HepG2 (cell line): Measurements from ENCODE around the gene PTGES3. TPM values are rescaled to one million over a fixed set of nuclear protein-coding genes. Genes with fewer than 3 reads are reported as not detected.
A peak's percentile ranks its signal among the peaks of the same experiment; 100 is the strongest.

Experiments used
- GABPA ChIP-seq, 2 experiments: IDR thresholded peaks; 2 replicates each; pipeline ENCODE4 v1.6.1; 2011 to 2016; ENCODE audit warnings: low read depth in 2 of 2, low read length in 1 of 2, missing biosample characterization in 1 of 2, missing genetic modification characterization in 1 of 2
- GABPB1 ChIP-seq: IDR thresholded peaks from 2 replicates; pipeline ENCODE4 v1.6.1; 2016; ENCODE audit warnings: mild to moderate bottlenecking, missing genetic modification reagents, moderate library complexity, missing compliant biosample characterization
- GATAD2A ChIP-seq: IDR thresholded peaks from 2 replicates; pipeline ENCODE4 v1.6.1; 2016
- IRX3 ChIP-seq: sonication (generic); formaldehyde crosslinking; IDR thresholded peaks from 2 replicates; pipeline ENCODE4 v1.8.1; 2023; ENCODE audit warnings: mild to moderate bottlenecking, low read depth, missing genetic modification reagents, borderline replicate concordance
- MXD4 ChIP-seq: IDR thresholded peaks from 2 replicates; pipeline ENCODE4 v1.6.1; 2016; ENCODE audit warnings: mild to moderate bottlenecking, missing biosample characterization, missing genetic modification reagents
- MZF1 ChIP-seq: sonication (generic); formaldehyde crosslinking; IDR thresholded peaks from 2 replicates; pipeline ENCODE4 v1.8.1; 2023; ENCODE audit warnings: mild to moderate bottlenecking, missing genetic modification reagents, borderline replicate concordance
- PHF20 ChIP-seq: sonication (generic); formaldehyde crosslinking; IDR thresholded peaks from 2 replicates; pipeline ENCODE4 v1.5.0; 2020; ENCODE audit warnings: mild to moderate bottlenecking, missing genetic modification reagents
- RELA ChIP-seq: sonication (generic); formaldehyde crosslinking; IDR thresholded peaks from 2 replicates; pipeline ENCODE4 v1.4.0; 2020; ENCODE audit warnings: missing genetic modification reagents
- TSC22D2 ChIP-seq: sonication (generic); formaldehyde crosslinking; IDR thresholded peaks from 2 replicates; pipeline ENCODE4 v1.5.1; 2020; ENCODE audit warnings: missing genetic modification reagents, mild to moderate bottlenecking, borderline replicate concordance
- ZNF337 ChIP-seq: sonication (generic); formaldehyde crosslinking; IDR thresholded peaks from 2 replicates; pipeline ENCODE4 v1.5.1; 2020; ENCODE audit warnings: missing genetic modification reagents, low read depth, mild to moderate bottlenecking, borderline replicate concordance
- ZNF552 ChIP-seq: sonication (generic); formaldehyde crosslinking; IDR thresholded peaks from 2 replicates; pipeline ENCODE4 v1.9.0; 2022; ENCODE audit warnings: missing genetic modification reagents, mild to moderate bottlenecking, borderline replicate concordance
- ZNF558 ChIP-seq: sonication (generic); formaldehyde crosslinking; IDR thresholded peaks from 2 replicates; pipeline ENCODE4 v1.9.0; 2022; ENCODE audit warnings: mild to moderate bottlenecking, missing genetic modification reagents, borderline replicate concordance
- ZNF577 ChIP-seq: sonication (generic); formaldehyde crosslinking; IDR thresholded peaks from 2 replicates; pipeline ENCODE4 v1.4.0; 2020; ENCODE audit warnings: mild to moderate bottlenecking, low read depth, missing genetic modification reagents, borderline replicate concordance
- ZNF792 ChIP-seq: IDR thresholded peaks from 2 replicates; pipeline ENCODE4 v1.6.1; 2016
- ZNF891 ChIP-seq: sonication (generic); formaldehyde crosslinking; IDR thresholded peaks from 2 replicates; pipeline ENCODE4 v1.5.0; 2020; ENCODE audit warnings: mild to moderate bottlenecking, missing genetic modification reagents
- ZSCAN21 ChIP-seq: sonication (generic); formaldehyde crosslinking; IDR thresholded peaks from 2 replicates; pipeline ENCODE4 v1.8.0; 2022; ENCODE audit warnings: mild to moderate bottlenecking, missing genetic modification reagents, moderate library complexity, borderline replicate concordance
- polyA plus RNA-seq, 8 experiments: library from polyadenylated mRNA; depleted of rRNA in 3 of 8; stranded (reverse) in 7 of 8; unstranded in 1 of 8; fragments of >200 nt; fragmentation: Illumina TruSeq in 4 of 8; extraction: Trizol in 4 of 8; gene quantifications; 2 replicates each; pipeline versions ENCODE4 v1.2.1 to v1.2.3, GENCODE V29; 2011 to 2016; ENCODE audit warnings: low read depth in 4 of 8, missing spikeins in 1 of 8, mixed read lengths in 1 of 8; ENCODE audit not compliant: insufficient read depth in 1 of 8
- total RNA-seq, 5 experiments: library from RNA; depleted of rRNA; stranded (reverse); fragments of >200 nt; fragmentation: Illumina TruSeq; extraction: Trizol; gene quantifications; 2 replicates each; pipeline ENCODE4 v1.2.3, GENCODE V29; 2016; ENCODE audit warnings: low read depth in 1 of 5
- TF ChIP-seq, protein P1 (sequence below): sonication (generic); formaldehyde crosslinking; IDR thresholded peaks from 2 replicates; pipeline ENCODE4 v1.8.1; 2023; ENCODE audit warnings: mild to moderate bottlenecking, inconsistent platforms, moderate library complexity, missing genetic modification reagents, borderline replicate concordance
- TF ChIP-seq, protein P2 (sequence below): sonication (generic); formaldehyde crosslinking; IDR thresholded peaks from 2 replicates; pipeline ENCODE4 v1.8.0; 2022; ENCODE audit warnings: missing genetic modification reagents, mild to moderate bottlenecking, moderate library complexity, borderline replicate concordance
- TF ChIP-seq, protein P3 (sequence below): sonication (generic); formaldehyde crosslinking; IDR thresholded peaks from 2 replicates; pipeline ENCODE4 v1.4.0; 2020; ENCODE audit warnings: missing genetic modification reagents
- TF ChIP-seq, protein P4 (sequence below): IDR thresholded peaks from 2 replicates; pipeline ENCODE4 v1.6.1; 2016; ENCODE audit warnings: mild to moderate bottlenecking

The PTGES3 gene
- total and polyA plus RNA-seq, 2 of the 13 experiments (the other 11 are each of a cell fraction or from before 2014, with no cell fraction given): 54.4 to 159 TPM

DNA sequence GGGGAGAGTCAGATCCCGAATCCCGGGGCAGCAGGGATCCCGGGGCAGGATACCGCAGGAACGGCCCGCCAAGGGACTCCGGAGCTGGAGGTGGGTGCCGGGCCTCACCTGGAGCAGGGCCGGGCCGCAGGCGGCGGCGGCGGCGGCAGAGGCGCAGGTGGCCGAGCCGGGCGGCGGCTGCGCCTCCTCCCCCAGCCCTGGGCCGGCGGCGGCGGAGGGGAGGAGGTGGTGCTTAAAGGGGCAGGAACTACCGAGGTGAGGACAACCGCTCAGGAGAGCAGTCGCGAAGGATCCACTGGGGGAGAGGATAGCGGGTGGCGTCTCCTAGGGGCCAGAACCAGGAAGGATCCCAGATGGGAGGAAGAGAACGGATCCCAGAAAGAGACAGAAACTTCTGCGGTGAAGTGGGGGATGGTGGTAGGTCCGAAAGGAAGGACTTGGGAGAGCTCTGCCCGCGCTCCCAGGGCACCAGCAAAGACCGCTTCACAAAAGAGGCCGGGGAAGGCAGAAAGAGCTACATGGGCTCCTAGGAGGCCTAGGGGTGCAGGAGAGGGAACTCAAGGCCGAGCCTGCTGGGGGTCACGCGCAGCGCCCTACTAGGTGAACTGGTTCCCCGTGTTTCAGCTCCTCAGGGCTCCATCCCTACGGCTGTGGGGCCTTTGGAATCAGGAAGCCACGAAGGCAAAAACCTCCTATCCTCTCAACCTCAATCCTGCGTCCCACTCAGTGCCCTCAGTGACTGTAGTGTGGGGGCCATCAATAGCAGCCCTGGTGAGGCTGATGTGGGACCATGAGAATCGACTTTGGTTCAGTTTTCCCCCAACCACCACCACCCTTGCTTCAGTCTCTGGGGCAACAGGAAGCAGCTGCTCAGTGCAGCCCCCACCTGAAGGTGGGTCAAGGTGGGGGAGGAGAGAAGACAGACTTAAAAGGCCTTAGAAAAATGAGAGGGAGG, 53.0 kb downstream of the PTGES3 start (continued):
- TF ChIP-seq MZF1 (CRISPR knock-in tag) (no peak), ZNF337 (CRISPR knock-in tag) (no peak), TSC22D2 (CRISPR knock-in tag) (peak; percentile 13; the same call in 1 of the 2 replicates), ZSCAN21 (CRISPR knock-in tag) (no peak), GABPA (IDR thresholded peaks at IDR 0.05; ENCODE audit: low read depth, low read length) (no peak), GABPA (CRISPR knock-in tag; IDR thresholded peaks at IDR 0.05; ENCODE audit: low read depth) (0 out of 2 replicates have a peak, but pooled peaks have one; percentile 25), ZNF792 (CRISPR knock-in tag) (no peak), ZNF577 (CRISPR knock-in tag) (no peak), ZNF552 (CRISPR knock-in tag) (no peak), ZNF558 (CRISPR knock-in tag) (no peak), ZNF891 (CRISPR knock-in tag) (no peak), PHF20 (CRISPR knock-in tag) (peak; percentile 9; the same call in 1 of the 2 replicates), RELA (CRISPR knock-in tag) (no peak), GABPB1 (peak; percentile 51), IRX3 (CRISPR knock-in tag) (no peak), MXD4 (CRISPR knock-in tag) (no peak), GATAD2A (CRISPR knock-in tag) (peak; percentile 22; the same call in 1 of the 2 replicates)
- TF ChIP-seq, protein P1, sequence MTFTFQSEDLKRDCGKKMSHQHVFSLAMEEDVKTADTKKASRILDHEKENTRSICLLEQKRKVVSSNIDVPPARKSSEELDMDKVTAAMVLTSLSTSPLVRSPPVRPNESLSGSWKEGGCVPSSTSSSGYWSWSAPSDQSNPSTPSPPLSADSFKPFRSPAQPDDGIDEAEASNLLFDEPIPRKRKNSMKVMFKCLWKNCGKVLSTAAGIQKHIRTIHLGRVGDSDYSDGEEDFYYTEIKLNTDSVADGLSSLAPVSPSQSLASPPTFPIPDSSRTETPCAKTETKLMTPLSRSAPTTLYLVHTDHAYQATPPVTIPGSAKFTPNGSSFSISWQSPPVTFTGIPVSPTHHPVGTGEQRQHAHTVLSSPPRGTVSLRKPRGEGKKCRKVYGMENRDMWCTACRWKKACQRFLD (CRISPR knock-in tag): no peak
- TF ChIP-seq, protein P2, sequence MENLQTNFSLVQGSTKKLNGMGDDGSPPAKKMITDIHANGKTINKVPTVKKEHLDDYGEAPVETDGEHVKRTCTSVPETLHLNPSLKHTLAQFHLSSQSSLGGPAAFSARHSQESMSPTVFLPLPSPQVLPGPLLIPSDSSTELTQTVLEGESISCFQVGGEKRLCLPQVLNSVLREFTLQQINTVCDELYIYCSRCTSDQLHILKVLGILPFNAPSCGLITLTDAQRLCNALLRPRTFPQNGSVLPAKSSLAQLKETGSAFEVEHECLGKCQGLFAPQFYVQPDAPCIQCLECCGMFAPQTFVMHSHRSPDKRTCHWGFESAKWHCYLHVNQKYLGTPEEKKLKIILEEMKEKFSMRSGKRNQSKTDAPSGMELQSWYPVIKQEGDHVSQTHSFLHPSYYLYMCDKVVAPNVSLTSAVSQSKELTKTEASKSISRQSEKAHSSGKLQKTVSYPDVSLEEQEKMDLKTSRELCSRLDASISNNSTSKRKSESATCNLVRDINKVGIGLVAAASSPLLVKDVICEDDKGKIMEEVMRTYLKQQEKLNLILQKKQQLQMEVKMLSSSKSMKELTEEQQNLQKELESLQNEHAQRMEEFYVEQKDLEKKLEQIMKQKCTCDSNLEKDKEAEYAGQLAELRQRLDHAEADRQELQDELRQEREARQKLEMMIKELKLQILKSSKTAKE (CRISPR knock-in tag): no peak
- TF ChIP-seq, protein P3, sequence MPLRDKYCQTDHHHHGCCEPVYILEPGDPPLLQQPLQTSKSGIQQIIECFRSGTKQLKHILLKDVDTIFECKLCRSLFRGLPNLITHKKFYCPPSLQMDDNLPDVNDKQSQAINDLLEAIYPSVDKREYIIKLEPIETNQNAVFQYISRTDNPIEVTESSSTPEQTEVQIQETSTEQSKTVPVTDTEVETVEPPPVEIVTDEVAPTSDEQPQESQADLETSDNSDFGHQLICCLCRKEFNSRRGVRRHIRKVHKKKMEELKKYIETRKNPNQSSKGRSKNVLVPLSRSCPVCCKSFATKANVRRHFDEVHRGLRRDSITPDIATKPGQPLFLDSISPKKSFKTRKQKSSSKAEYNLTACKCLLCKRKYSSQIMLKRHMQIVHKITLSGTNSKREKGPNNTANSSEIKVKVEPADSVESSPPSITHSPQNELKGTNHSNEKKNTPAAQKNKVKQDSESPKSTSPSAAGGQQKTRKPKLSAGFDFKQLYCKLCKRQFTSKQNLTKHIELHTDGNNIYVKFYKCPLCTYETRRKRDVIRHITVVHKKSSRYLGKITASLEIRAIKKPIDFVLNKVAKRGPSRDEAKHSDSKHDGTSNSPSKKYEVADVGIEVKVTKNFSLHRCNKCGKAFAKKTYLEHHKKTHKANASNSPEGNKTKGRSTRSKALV (CRISPR knock-in tag): no peak
- TF ChIP-seq, protein P4, sequence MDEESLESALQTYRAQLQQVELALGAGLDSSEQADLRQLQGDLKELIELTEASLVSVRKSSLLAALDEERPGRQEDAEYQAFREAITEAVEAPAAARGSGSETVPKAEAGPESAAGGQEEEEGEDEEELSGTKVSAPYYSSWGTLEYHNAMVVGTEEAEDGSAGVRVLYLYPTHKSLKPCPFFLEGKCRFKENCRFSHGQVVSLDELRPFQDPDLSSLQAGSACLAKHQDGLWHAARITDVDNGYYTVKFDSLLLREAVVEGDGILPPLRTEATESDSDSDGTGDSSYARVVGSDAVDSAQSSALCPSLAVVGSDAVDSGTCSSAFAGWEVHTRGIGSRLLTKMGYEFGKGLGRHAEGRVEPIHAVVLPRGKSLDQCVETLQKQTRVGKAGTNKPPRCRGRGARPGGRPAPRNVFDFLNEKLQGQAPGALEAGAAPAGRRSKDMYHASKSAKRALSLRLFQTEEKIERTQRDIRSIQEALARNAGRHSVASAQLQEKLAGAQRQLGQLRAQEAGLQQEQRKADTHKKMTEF: no peak
